IPS-15b (cell line): ENCODE data around the gene CRYBB3.
"Not testable (repeated sequence)": the region's sequence is repeated elsewhere in the genome, so short reads cannot be mapped to it uniquely, and the experiment has no call there.

Experiments
- H3K27me3 ChIP-seq: one replicate; pipeline ENCODE4 v1.6.1; 2013; ENCODE audit warnings: low read length; ENCODE audit not compliant: control insufficient read depth, insufficient read depth
- H3K36me3 ChIP-seq: one replicate; pipeline ENCODE4 v1.6.1; 2013; ENCODE audit warnings: low read length; ENCODE audit not compliant: control insufficient read depth, insufficient read depth
- H3K4me1 ChIP-seq: one replicate; pipeline ENCODE4 v1.6.1; 2013; ENCODE audit warnings: mild to moderate bottlenecking, low read length; ENCODE audit not compliant: control insufficient read depth, insufficient read depth
- H3K4me3 ChIP-seq: one replicate; pipeline ENCODE4 v1.5.1; 2013; ENCODE audit warnings: low read depth, low read length
- H3K9ac ChIP-seq: one replicate; pipeline ENCODE4 v1.6.1; 2013; ENCODE audit warnings: low read depth, mild to moderate bottlenecking, low read length
- H3K9me3 ChIP-seq: one replicate; pipeline ENCODE4 v1.6.1; 2013; ENCODE audit warnings: mild to moderate bottlenecking, low read length; ENCODE audit not compliant: control insufficient read depth, insufficient read depth

Gene CRYBB3

DNA sequence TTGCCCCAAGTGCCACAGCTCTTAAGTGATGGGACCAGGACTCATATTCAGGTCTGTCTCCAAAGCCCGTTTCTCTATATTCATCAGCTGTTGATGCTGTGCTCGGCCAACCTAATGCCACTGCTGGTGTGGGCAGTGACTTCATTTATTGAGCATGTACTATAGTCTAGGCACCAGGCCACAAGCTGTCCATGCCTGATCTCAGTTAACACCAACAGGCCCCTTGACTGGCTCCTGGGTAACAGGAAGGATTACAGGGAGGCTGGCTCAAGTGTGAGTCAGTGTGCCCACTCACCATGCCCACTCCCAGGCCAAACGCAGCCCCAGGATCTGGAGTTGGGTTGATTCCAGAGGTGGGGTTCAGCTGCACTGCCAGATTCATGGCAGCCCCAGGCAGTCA is 11.1 kb downstream of the CRYBB3 start:
- H3K9me3 ChIP-seq = no peaks in the 10 kb centered on the region
- no peaks in the 10 kb centered on the region for H3K4me1 ChIP-seq
- no peaks in the 10 kb centered on the region for H3K27me3 ChIP-seq
- no peaks in the 10 kb centered on the region for H3K36me3 ChIP-seq
- H3K4me3 ChIP-seq = no peak overlapping the region
- no peak overlapping the region for H3K9ac ChIP-seq

GRCh38 chr22:25212337-25212736 is 12.7 kb downstream of the CRYBB3 start:
- Histone ChIP-seq H3K9me3 (no peaks in the 10 kb centered on the region), H3K27me3 (no peaks in the 10 kb centered on the region), H3K9ac (no peak overlapping the region), H3K4me3 (no peak overlapping the region), H3K36me3 (no peaks in the 10 kb centered on the region), H3K4me1 (no peaks in the 10 kb centered on the region)

DNA sequence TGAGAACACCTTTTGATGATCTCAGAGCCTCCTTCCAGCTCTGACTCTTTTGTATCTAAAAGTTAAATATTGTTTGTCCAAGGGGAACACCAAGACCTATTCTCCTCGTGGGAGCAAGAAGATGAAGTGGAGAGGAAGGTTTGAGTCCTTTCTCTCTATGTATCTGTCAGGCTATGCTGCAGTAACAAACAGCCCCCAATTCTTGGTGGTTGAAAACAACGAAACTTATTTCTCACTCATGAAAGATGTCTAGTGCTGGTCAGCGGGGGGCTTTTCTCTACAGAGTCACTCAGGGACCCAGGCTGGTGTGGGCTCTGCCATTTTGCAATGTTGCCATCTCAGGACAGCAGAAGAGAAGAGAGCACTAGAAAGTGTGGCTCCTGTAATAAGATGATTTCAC is 13.6 kb downstream of the CRYBB3 start:
- no peaks in the 10 kb centered on the region for H3K27me3 ChIP-seq
- H3K36me3 ChIP-seq = no peaks in the 10 kb centered on the region
- H3K9ac ChIP-seq = no peak overlapping the region

DNA sequence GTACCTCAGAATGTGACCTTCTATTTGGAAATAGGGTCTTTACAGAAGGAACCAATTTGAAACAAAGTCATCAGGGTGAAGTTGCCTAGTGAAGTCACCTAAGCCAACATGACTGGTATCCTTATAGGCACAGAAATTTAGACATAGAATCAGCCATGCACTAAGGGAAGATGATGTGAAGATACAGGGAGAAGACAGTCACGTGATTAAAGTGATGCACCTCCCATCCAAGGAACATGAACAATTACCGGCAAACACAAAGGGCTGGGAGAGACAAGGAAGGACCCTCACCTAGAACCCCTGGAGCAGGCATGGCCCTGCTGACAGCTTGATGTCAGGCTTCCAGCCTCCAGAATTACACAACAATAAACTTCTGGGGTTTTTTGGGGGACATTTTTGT is 16.6 kb downstream of the CRYBB3 start:
- Histone ChIP-seq H3K27me3 (no peaks in the 10 kb centered on the region), H3K4me3 (no peak overlapping the region), H3K9me3 (no peaks in the 10 kb centered on the region), H3K4me1 (no peaks in the 10 kb centered on the region), H3K9ac (no peak overlapping the region), H3K36me3 (no peaks in the 10 kb centered on the region)

More for the DNA sequence above, 13.6 kb downstream of the CRYBB3 start:
- H3K4me3 ChIP-seq = no peak overlapping the region
- H3K4me1 ChIP-seq = no peaks in the 10 kb centered on the region
- no peaks in the 10 kb centered on the region for H3K9me3 ChIP-seq

GRCh38 chr22:25219211-25219689 is 19.6 kb downstream of the CRYBB3 start, which contains the start of gene CRYBB2:
Gene CRYBB2, plus strand, starts transcription at chr22:25219639. Its CDS starts 1,791 bp downstream, at chr22:25221430.
- Histone ChIP-seq H3K9ac (no peak within 1 kb of the TSS), H3K36me3 (no peaks in the 10 kb centered on the region), H3K4me3 (no peak within 1 kb of the TSS), H3K9me3 (no peaks in the 10 kb centered on the region), H3K27me3 (no peaks in the 10 kb centered on the region), H3K4me1 (no peaks in the 10 kb centered on the region)

DNA sequence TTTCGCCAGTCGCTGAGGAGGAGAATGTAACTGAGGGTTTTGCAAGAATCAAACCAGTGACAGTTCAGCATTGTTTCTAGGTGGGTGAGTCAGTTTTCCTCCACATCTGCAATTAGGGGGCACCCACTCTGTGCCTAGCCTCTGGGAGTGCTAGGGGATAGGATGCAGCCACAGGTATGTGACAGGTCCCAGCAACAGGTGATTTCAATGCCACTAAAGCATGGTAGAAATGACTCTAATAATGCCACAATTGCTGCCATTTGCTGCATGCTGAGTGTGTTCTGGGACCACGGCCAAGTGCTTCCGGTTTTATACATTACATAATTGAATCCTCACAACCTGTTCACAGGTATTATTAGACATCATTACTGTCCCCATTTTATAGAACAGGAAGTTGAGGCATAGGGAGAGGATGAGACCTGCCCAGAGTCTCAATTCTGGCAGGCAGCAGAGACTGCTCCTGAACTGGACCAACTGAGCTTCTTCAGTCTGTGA is 20.3 kb downstream of the CRYBB3 start:
- no peak overlapping the region for H3K9ac ChIP-seq
- H3K4me3 ChIP-seq = no peak overlapping the region
- H3K36me3 ChIP-seq = no peaks in the 10 kb centered on the region
- no peaks in the 10 kb centered on the region for H3K9me3 ChIP-seq
- no peaks in the 10 kb centered on the region for H3K27me3 ChIP-seq
- H3K4me1 ChIP-seq = no peaks in the 10 kb centered on the region

DNA sequence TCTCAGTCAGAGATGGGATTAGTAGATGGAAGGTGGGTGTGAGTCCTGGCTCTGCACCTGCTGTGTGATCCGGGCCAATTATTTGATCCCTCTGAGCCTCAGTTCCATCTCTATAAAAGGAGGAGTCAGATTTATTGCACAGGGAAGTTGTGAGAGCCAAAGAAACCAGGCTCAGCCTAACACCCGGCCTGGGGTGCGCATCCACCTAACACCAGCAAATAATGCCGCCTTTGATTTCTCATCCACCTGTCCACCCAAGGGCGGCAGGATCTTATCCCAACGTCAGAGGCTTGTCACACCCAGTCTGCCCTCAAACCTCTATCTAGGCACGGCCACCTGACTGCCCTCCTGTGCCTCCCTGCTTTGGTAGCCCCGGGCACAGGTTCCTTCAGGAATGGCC is 22.1 kb downstream of the CRYBB3 start:
- no peaks in the 10 kb centered on the region for H3K36me3 ChIP-seq
- H3K27me3 ChIP-seq = no peaks in the 10 kb centered on the region
- H3K4me3 ChIP-seq = no peak overlapping the region
- H3K9ac ChIP-seq = no peak overlapping the region
- no peaks in the 10 kb centered on the region for H3K9me3 ChIP-seq
- H3K4me1 ChIP-seq = no peaks in the 10 kb centered on the region

DNA sequence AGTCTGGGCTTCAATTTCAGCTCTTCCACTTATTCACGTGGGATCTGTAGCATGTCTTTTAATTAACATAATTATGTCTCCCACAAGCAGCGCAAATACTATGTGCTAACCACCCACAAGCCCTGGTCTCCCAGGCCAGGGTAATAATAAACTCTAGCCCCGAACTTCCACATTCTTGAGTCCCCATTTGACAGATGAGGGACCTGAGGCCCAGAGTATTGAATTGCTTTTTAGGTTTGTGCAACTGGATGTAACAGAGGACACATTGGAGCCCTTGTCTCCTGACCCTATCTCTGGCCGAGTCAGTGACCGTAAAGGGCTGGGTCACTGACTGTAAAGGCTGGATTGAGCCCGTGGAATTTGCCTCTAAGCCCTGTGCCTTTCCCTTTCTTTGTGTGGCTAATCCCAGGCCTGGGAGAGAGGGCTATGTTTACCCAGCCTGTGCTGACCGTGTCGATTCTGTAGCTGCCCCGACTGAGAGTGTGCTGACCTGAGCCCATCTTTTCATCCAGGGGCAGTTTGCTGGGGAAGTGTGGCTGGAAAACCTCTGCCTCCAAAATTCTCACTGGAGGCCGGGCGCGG is 23.7 kb downstream of the CRYBB3 start:
- no peak overlapping the region for H3K4me3 ChIP-seq
- no peaks in the 10 kb centered on the region for H3K27me3 ChIP-seq
- no peak overlapping the region for H3K9ac ChIP-seq
- no peaks in the 10 kb centered on the region for H3K36me3 ChIP-seq
- H3K9me3 ChIP-seq = no peaks in the 10 kb centered on the region
- H3K4me1 ChIP-seq = no peaks in the 10 kb centered on the region

DNA sequence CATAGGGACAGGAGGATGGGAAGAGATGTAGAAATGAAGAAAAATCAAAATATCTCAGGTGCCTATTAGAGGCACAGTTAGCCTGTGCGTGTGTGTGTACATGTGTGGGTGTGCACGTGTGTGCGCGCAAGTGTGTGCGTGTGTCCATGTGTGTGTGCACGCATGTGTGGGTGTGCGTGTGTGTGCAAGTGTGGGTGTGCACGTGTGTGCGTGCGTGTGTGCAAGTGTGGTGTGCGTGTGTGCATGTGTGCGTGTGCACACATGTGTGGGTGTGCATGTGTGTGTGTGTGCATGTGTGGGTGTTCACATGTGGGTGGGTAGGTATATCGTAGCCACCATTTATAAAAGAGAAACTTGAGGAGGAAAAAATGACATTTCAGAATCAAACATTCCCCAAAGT is 29.2 kb downstream of the CRYBB3 start:
- H3K9ac ChIP-seq = no peak overlapping the region
- no peaks in the 10 kb centered on the region for H3K27me3 ChIP-seq
- no peaks in the 10 kb centered on the region for H3K36me3 ChIP-seq
- H3K4me1 ChIP-seq = no peaks in the 10 kb centered on the region
- no peak overlapping the region for H3K4me3 ChIP-seq
- H3K9me3 ChIP-seq = no peaks in the 10 kb centered on the region

GRCh38 chr22:25230760-25231159 is 31.1 kb downstream of the CRYBB3 start:
- not testable (repeated sequence) for H3K27me3 ChIP-seq, H3K9me3 ChIP-seq, H3K4me1 ChIP-seq, H3K9ac ChIP-seq, H3K4me3 ChIP-seq, H3K36me3 ChIP-seq

DNA sequence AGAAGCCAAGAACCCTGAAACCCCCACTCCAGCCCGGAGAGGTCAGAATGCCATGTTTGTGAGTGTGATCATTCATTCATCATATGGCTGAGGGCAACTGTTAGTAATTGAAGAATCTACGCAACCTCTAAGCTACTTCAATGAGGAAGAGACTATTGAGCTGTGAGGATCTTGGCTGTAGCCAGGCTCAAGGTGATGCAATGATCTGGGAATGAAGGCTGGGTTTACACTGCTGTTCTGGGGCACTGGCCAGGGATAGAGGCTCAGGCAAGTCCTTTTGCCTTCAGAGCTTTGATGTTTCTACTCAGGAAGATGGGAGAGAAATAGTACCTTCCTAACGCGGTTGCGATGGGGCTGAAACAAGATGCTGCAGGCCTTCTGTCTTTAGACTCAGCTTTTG is 32.6 kb downstream of the CRYBB3 start:
- no peak overlapping the region for H3K4me3 ChIP-seq
- no peak overlapping the region for H3K9ac ChIP-seq
- H3K27me3 ChIP-seq = no peaks in the 10 kb centered on the region
- no peaks in the 10 kb centered on the region for H3K9me3 ChIP-seq
- H3K36me3 ChIP-seq = no peaks in the 10 kb centered on the region
- no peaks in the 10 kb centered on the region for H3K4me1 ChIP-seq

DNA sequence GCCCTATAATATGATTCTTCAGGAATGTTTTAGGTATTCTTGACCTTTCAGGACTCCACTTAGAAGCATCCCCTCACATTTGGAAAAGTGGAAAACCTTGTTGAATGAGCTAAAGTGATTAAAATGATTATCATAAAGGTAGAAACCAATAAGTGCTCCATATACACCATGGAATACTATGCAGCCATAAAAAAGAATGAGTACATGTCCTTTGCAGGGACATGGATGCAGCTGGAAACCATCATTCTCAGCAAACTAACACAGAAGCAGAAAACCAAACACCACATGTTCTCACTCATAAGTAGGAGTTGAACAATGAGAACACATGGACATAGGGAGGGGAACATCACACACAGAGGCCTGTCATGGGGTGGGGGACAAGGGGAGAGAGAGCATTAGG is 34.0 kb downstream of the CRYBB3 start:
- not testable (repeated sequence) for H3K36me3 ChIP-seq, H3K4me1 ChIP-seq, H3K4me3 ChIP-seq, H3K9ac ChIP-seq, H3K9me3 ChIP-seq, H3K27me3 ChIP-seq
